Neural crest cell (in vitro differentiated cells): ENCODE measurements around the gene PTPRM. TPM values are rescaled to one million over a fixed set of nuclear protein-coding genes. Genes with fewer than 3 reads are reported as not detected.

Experiments used
- DNase-seq: peaks from one replicate; pipeline ENCODE4 v3.0.0; 2021; ENCODE audit warnings: low read depth, mixed read lengths, low spot score
- H3K27ac Mint-ChIP-seq: one replicate; pipeline ENCODE4 v1.8.0; 2021; ENCODE audit warnings: mild to moderate bottlenecking, mixed read lengths; ENCODE audit not compliant: unreplicated experiment
- H3K27me3 Mint-ChIP-seq: 2 replicates; pipeline ENCODE4 v1.8.0; 2021; ENCODE audit warnings: low read depth, mild to moderate bottlenecking, mixed read lengths
- H3K36me3 Mint-ChIP-seq: 2 replicates; pipeline ENCODE4 v1.8.0; 2021; ENCODE audit warnings: low read depth, mild to moderate bottlenecking, mixed read lengths
- H3K4me1 Mint-ChIP-seq: 2 replicates; pipeline ENCODE4 v1.8.0; 2021; ENCODE audit warnings: mixed read lengths
- H3K4me3 Mint-ChIP-seq: one replicate; pipeline ENCODE4 v1.8.0; 2021; ENCODE audit warnings: mild to moderate bottlenecking, mixed read lengths
- H3K9me3 Mint-ChIP-seq: 2 replicates; pipeline ENCODE4 v1.8.0; 2021; ENCODE audit warnings: mixed read lengths
- CTCF ChIP-seq: fragments of 200-600 bp; sonication (generic); conservative IDR thresholded peaks from 2 replicates; pipeline ENCODE4 v1.5.0; 2021; ENCODE audit warnings: antibody characterized with exemption, mild to moderate bottlenecking
- total RNA-seq: library from RNA; stranded (reverse); gene quantifications from 2 replicates; pipeline ENCODE4 v1.2.1, GENCODE V29; 2021

The PTPRM gene
- total RNA-seq, 1 donor from 2014 or later = 7.7 TPM

GRCh38 chr18:7847357-7848053 is 280.4 kb downstream of the PTPRM start:
- no peaks in the 10 kb centered on the region for H3K4me1 Mint-ChIP-seq
- no peak overlapping the region for H3K27ac Mint-ChIP-seq
- DNase-seq = no peak
- H3K27me3 Mint-ChIP-seq = no peaks in the 10 kb centered on the region
- H3K4me3 Mint-ChIP-seq = no peak overlapping the region
- H3K36me3 Mint-ChIP-seq = peaks cover 11% of the 10 kb centered on the region
- H3K9me3 Mint-ChIP-seq = peaks cover 18% of the 10 kb centered on the region
- TF ChIP-seq CTCF = no peak

GRCh38 chr18:7848054-7848412 is 280.9 kb downstream of the PTPRM start:
- DNase-seq = no peak
- no peak overlapping the region for H3K4me3 Mint-ChIP-seq
- no peak overlapping the region for H3K27ac Mint-ChIP-seq
- H3K27me3 Mint-ChIP-seq = no peaks in the 10 kb centered on the region
- peaks cover 11% of the 10 kb centered on the region for H3K36me3 Mint-ChIP-seq
- TF ChIP-seq CTCF = no peak
- peaks cover 18% of the 10 kb centered on the region for H3K9me3 Mint-ChIP-seq
- no peaks in the 10 kb centered on the region for H3K4me1 Mint-ChIP-seq

DNA sequence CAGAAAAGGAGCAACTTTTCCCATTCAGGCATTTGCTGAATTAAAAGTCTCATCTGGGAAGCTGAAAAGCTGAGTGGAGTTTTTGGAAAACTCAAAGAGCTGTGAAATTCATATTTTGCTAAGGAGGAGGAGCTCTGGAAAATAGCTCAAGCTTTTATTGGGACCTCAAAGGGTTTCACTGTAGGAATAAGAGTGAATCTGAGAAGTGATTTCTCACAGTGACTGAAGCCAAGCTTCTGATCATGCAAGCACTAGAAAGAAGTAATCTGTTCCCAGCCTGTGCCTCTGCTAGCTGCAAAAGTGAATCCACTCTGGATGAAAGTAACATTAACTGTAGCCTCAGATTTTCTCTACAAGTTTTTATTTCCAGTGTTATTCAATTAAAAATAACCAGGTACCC is 283.3 kb downstream of the PTPRM start:
- Mint-ChIP-seq H3K9me3 (peaks cover 4% of the 10 kb centered on the region), H3K4me3 (no peak overlapping the region), H3K27me3 (no peaks in the 10 kb centered on the region), H3K36me3 (peaks cover 3% of the 10 kb centered on the region), H3K27ac (no peak overlapping the region), H3K4me1 (no peaks in the 10 kb centered on the region)
- no peak for TF ChIP-seq CTCF
- no peak for DNase-seq

DNA sequence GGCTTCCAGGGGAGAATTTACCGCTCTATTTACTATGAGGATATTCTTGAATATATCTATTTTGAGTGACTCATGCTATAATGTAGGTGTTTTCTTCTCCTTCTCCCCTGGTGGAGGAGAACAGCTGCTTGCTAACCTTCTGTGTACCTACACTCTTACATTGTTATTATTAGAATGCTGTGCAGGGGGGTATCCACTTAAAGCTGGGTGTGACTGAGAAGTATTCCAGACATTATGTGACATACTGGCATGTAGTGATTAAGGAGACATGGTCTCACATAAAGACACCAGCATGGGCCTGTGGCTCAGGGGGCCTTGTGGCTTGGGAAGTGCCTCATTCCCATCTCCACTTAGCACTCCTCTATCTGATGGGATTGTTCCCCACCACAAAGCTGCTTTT is 287.9 kb downstream of the PTPRM start:
- no peak overlapping the region for H3K27ac Mint-ChIP-seq
- no peaks in the 10 kb centered on the region for H3K4me1 Mint-ChIP-seq
- TF ChIP-seq CTCF = no peak
- no peaks in the 10 kb centered on the region for H3K27me3 Mint-ChIP-seq
- no peaks in the 10 kb centered on the region for H3K9me3 Mint-ChIP-seq
- DNase-seq = no peak
- no peaks in the 10 kb centered on the region for H3K36me3 Mint-ChIP-seq
- H3K4me3 Mint-ChIP-seq = no peak overlapping the region

DNA sequence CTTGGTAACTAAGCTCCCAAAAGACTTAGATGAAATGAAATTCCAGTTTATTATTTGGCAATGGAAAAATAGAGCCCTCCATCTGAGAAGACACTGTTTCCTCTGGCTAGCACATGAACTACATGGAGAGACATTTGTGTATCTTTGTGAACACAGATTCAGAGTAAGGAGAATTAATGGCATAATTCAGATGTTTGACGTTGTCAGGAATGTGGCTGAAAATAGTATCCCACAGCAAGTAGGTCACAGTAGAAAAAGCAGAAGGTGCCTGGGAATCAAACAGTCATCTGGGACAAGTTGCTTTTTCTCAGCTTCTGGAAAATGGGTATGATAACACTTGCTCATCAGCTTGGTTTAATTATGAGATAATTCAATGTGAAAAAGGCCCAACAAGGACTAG is 288.6 kb downstream of the PTPRM start:
- H3K4me3 Mint-ChIP-seq = no peak overlapping the region
- no peak for DNase-seq
- H3K4me1 Mint-ChIP-seq = no peaks in the 10 kb centered on the region
- no peaks in the 10 kb centered on the region for H3K27me3 Mint-ChIP-seq
- no peak overlapping the region for H3K27ac Mint-ChIP-seq
- H3K9me3 Mint-ChIP-seq = no peaks in the 10 kb centered on the region
- TF ChIP-seq CTCF = no peak
- no peaks in the 10 kb centered on the region for H3K36me3 Mint-ChIP-seq
